IPS DF 4.7 (cell line): ENCODE measurements around the gene CALHM5.

ENCODE experiments used
- DNase-seq: peaks from one replicate; pipeline ENCODE4 v3.0.0-alpha.2; 2013; ENCODE audit warnings: low spot score; ENCODE audit errors: extremely low read depth

The CALHM5 gene

GRCh38 chr6:116550796-116551195 is 39.4 kb downstream of the CALHM5 start:
- no peak for DNase-seq

- DNase-seq = no peak
Observed at GRCh38 chr6:116553451-116553850, 42.0 kb downstream of the CALHM5 start, which contains the start of gene CALHM4. TSS of gene CALHM4 (plus strand) at chr6:116553751. CDS start at chr6:116553794, 43 bp downstream.

GRCh38 chr6:116556065-116556464 is 44.6 kb downstream of the CALHM5 start:
- no peak for DNase-seq

GRCh38 chr6:116556814-116557415 is 45.5 kb downstream of the CALHM5 start:
- DNase-seq = no peak

- no peak for DNase-seq
Observed at GRCh38 chr6:116557893-116558292, 46.5 kb downstream of the CALHM5 start.

- no peak for DNase-seq
Observed at GRCh38 chr6:116560130-116560529, 48.7 kb downstream of the CALHM5 start.

GRCh38 chr6:116561377-116562018 is 50.1 kb downstream of the CALHM5 start:
- DNase-seq = peak; percentile 16

GRCh38 chr6:116562019-116562403 is 50.6 kb downstream of the CALHM5 start:
- no peak for DNase-seq

GRCh38 chr6:116562614-116563013 is 51.2 kb downstream of the CALHM5 start:
- DNase-seq = no peak

GRCh38 chr6:116563830-116564229 is 52.4 kb downstream of the CALHM5 start:
- no peak for DNase-seq

GRCh38 chr6:116564311-116564710 is 52.9 kb downstream of the CALHM5 start:
- no peak for DNase-seq

GRCh38 chr6:116564921-116565872 is 53.8 kb downstream of the CALHM5 start:
- DNase-seq = no peak

GRCh38 chr6:116568111-116568510 is 56.7 kb downstream of the CALHM5 start:
- no peak for DNase-seq

- DNase-seq = no peak
Observed at GRCh38 chr6:116568821-116569755, 57.6 kb downstream of the CALHM5 start.

GRCh38 chr6:116570856-116571682 is 59.6 kb downstream of the CALHM5 start, which contains the start of gene RWDD1:
TSS of gene RWDD1 (plus strand) at chr6:116571504. CDS start at chr6:116571583, 79 bp downstream.
- peak; percentile 92 for DNase-seq

GRCh38 chr6:116571683-116572000 is 60.2 kb downstream of the CALHM5 start:
- DNase-seq = no peak

GRCh38 chr6:116572162-116572561 is 60.7 kb downstream of the CALHM5 start:
- DNase-seq = no peak
